ENCODE results near the gene GAPVD1.
"Not testable (repeated sequence)": the region's sequence is repeated elsewhere in the genome, so short reads cannot be mapped to it uniquely, and the experiment has no call there.

GAPVD1 gene

DNA sequence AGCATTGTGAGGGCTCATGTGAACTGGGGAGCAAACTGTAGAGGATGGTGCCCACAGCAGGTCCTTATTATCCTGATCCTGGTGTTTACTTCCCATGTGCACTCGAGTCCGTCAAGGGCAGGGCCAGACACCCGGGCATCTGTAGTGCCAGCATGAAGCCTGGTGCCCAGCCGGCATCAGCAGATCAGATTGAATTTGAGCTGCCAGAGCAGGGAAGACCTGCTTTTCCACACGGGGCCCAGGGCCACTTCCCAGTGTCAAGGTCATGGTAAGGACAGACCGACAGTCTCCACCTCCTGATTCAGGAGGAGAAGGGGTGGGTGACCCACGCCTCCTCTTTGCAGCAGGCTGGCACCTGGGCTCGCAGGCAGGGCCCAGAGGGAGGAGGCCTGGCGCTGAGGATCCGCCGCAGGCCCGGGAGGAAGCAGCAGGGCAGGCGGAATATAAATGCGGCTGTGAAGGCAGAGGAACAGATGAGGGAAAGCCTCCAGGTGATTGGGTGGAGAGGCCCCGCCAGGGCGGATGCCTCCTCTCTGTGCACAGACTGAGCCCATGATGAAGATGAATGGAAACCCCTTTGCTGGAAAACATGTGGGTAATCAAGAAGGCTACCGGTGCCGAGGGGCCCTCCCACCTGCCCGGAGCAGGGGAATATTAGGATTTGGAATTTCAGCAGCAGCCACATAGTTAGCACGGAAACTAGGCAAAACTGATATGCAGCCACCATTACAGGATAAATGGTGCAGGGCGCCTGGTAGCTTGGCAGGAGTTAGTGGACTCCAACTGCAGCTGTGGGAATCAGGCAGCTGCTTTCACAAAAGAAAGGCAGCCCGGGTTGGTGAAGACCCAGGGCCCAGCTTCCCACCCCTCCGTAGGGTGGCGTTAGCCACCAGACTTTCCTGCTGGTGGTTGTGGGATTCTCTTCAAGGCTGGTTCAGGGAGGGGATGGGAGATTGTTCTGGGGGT is 114.9 kb downstream of the GAPVD1 start:
- DNase-seq: no peak

DNA sequence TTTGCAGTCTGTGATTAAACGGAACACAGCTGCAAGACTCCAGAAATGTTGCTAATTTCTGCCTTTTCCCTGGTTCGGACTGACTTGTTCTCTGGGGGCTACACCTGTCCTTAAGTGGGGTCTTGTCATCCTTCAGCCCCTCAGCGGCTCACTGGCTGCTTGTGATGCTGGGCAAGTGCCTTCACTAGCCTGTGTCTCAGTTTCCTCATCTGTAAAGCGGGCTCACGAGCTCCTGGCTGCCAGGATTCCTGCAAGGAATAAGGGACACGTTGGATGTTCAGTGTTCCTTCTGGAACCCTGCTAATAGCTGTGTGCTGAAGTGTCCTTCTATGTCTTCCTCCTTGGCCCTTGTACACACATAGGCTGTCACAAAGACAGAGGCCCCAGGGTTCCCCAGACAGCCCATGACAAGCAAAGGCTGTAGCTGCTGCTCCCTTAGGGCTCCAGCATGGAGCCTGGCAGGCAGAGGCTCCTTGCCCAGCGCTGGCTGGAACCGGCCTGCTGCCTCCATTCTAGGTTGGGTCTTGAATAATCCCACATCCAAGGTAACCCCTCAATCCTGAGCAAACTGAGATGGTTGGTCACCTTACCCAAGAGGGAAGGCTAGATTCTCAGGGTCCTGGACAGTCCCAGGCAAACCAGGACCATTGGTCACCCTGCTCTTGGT is 116.1 kb downstream of the GAPVD1 start:
- no peak for DNase-seq

DNA sequence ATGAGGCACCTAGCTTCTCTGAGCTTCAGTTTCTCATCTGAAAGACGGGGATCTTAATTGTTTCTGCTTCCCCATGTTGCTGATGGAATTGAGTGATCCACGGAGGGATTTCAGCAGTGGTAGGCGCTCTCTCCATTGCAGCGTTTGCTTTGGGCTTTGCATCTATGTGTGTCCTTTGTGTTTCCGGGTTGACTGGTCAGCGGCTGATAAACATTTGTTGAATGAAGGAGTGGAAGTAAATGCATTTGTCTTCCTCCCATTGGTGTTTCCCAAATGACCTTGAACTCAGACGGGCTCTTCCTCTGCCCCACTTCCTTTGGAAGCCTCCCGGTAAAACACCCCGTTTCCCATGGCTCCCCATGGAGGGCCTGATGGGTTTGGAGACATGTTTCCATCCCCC is 117.2 kb downstream of the GAPVD1 start:
- no peak for DNase-seq

DNA sequence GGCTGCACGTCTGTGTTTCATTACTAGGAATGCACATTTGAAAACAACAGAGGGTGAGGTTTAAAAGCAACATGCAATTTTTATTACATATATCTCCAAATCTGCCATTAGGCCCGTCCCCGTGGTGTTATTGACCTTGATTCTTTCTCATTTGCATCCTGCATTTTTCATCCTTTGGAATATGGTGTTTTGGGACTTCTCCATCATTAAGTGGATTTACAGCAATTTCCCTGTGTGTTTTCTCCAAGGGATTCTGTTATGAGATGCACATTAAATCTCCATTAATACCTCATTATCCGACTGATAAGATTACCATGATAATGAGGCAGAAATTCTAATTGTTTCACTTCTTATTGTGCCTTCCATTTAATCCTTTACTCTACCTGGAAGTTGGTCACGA is 117.6 kb downstream of the GAPVD1 start:
- no peak for DNase-seq

DNA sequence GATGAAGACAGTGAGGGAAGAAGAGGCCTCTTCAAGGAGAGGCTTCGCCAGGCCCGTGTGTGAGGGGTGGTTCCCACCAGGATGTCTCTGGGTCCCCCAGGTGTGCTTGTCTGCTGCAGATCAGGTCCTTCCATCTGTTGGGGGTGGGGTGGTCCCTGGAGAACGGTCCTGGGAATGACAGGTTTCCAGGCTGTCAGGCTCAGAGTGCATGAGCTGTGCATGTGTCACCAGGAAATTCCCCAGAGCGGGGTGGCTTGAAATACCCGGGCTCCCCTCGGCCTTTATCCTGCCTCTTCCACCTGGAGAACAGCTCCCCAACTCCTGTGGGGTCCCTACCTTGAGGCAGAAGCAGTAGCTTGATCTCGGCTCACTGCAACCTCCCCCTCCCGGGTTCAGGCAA is 118.8 kb downstream of the GAPVD1 start:
- no peak for DNase-seq

DNA sequence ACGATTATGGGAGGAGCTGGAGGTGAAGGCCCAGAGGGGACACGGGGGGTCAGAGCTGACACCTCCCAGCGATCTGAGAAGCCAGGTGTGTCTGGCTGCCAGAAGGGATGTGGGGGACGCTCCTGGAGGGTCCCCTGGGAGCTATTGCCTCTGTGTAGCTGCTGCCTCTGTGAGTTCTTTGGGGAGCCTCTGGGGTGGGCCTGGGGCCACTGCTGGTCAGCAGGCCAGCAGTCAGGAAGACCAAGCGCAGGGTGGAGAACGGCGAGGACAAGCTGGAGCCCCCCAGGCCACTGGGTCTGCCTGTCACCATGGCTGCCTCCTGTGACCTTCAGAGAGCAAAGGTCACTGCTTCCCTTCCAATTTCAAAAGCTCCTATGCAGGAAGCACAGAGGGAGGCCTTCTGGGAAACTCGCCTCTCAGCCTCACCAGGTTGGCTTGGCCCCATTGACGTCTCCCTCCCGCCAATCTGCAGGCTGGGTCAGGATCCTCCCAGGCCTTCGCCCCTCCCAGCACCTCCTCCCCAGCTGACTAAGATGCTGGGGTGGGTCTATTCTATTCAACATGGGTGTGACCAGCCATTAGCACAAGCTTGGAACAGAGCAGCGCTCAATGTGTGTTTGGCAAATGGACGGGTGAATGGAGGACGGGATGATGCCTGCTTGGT is 126.4 kb downstream of the GAPVD1 start:
- no peak for DNase-seq

DNA sequence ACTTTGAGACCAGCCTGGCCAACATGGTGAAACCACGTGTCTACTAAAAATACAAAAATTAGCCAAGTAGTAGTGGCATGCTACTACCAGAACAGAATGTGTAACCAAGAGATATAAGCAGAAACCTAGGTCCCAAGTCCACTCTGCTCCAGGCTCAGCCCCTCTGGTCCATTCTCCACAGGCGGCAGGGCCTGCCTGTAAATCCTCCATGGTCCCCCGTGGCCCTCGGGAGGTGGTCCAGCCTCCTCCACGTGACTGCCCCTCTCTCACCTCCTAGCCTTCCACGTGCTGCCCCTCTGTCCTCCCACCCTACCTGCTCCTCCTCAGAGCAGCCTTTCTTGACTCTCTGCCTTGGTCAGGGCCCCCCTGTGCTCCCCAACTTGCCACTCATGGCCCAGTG is 127.4 kb downstream of the GAPVD1 start:
- no peak for DNase-seq

DNA sequence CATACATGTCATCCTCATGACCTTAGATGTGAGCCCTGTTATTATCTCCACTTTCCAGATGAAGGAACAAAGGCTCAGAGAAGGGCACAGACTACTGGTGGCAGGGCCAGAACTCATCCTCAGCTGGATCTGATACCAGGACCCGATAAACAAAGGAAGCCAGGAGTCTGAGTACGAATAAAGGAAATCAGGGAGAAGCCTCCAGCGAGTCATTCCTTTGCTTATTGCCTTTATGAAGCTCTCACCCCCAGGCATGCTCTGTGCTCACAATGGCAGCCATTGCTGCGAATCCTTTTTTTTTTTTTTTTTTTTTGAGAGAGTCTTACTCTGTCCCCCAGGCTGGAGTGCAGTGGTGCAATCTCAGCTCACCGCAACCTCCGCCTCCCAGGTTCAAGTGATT is 130.1 kb downstream of the GAPVD1 start:
- DNase-seq: no peak

DNA sequence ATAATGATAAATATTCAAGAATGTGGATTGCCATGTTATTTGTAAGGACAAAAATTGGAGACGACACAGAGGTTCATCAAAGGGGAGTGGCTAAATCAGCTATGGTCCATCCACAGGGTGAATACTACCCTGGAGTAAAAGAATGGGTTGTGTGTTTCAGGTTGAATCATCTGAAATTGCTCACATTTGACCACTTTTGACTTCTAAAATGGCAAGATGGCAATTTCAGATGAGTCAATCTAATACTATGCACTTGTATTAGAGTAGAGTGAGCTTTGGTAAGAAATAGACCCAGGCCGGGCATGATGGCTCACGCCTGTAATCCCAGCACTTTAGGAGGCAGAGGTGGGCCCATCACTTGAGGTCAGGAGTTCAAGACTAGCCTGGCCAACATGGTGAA is 131.8 kb downstream of the GAPVD1 start:
- no peak for DNase-seq

DNA sequence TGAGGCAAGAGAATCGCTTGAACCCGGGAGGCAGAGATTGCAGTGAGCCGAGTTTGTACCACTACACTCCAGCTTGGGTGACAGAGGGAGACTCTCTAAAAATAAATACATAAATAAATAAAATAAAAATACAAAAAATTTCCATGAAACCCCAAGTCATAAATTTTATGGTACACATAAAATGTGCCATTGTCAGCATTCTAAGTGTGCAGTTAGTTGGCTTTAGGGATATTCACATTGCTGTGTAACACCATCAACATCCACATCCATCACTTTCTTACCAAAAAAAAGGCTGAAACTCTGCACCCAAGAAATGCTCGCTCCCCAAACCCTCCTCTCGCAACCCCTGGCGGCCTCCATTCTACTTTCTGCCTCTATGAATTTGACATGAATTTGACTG is 135.2 kb downstream of the GAPVD1 start:
- no peak for DNase-seq

DNA sequence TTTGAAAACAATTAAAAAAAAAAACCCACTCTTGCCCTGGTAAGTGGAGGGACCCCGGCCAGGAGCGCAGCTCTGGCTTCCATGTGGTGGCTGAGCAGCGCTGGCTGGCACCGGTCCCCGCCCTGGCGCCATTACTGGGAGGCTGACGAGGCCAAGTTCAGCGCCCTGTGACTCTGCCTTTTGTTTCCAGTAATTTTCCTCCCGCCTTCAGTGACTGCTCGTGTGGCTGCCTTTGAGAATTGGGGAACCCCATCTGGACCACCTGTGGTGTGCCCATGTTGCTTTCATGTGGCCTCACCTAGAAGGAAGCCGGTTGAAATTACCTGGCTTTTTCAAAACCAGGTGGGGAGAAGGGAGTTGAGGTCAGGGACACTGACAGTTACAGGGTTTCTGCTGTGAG is 136.1 kb downstream of the GAPVD1 start:
- no peak for DNase-seq

DNA sequence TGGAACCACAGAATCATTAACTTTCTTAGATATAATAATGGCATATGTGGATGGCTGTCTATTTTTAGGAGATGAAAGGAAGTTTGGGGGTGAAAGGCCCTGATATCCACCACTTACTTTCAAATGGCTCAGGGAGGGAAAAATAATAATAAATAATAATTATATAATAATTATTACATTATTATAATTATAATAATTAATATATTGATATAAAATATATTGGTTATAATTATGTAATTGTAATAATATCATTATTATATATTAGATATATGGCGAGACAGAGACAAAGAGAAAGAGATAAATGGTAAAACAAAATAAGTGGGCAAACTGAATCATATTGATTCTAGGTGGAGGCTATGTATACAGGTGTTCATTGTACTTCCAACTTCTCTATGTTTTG is 136.6 kb downstream of the GAPVD1 start:
- DNase-seq: no peak

DNA sequence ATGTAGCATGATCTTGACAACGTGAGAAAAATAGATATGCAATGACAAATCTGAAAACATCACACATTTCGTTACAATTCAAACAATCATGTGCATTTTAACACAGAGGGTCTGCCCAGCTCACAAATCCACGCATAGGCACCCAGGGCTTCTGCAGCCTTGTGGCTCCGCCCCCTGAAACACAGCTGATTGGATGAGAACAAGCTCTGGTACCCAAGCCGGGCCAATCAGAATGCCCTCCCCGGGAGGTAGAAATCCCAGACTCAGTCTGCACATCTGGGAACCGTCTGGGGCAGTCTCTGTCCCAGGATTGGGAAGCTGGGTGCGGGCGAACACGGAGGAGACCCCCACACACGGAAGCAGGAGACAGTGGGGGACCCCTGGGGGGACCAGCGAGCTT is 137.5 kb downstream of the GAPVD1 start:
- DNase-seq: no peak

DNA sequence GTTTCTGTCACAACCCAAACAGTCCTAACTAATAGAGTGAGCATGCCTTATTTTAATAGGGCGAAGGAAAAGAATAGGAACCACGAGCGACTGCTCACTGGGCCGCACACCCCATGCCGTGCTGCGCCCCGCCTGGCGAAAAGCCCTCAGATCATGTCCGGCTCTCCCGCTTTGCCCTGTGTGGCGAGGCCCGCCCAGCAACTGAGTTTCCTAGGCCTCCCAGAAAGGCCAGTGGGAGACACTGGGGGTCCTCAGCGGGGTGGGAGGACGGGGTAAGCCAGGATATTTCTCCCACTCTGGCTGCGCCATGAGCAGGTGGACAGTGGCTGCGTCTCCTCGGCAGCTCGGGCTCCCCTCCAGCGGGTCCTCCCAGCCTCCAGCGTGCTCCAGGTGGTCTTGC is 138.0 kb downstream of the GAPVD1 start:
- DNase-seq: no peak

DNA sequence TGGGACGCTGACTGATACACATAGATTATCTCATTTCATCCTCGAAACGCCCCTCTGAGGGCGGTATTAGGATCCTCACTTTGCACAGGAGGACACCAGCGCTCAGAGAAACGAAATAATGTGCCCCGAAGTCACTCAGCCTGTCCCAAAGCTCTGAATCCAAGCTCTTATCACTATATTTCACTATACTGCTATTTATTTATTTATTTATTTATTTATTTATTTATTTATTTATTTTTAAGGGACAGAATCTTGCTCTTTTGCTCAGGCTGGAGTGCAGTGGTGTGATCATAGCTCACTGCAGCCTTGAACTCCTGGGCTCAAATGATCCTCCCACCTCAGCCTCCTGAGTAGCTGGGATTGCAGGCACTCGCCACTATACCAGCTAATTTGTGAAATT is 138.6 kb downstream of the GAPVD1 start:
- DNase-seq: not testable (repeated sequence)

DNA sequence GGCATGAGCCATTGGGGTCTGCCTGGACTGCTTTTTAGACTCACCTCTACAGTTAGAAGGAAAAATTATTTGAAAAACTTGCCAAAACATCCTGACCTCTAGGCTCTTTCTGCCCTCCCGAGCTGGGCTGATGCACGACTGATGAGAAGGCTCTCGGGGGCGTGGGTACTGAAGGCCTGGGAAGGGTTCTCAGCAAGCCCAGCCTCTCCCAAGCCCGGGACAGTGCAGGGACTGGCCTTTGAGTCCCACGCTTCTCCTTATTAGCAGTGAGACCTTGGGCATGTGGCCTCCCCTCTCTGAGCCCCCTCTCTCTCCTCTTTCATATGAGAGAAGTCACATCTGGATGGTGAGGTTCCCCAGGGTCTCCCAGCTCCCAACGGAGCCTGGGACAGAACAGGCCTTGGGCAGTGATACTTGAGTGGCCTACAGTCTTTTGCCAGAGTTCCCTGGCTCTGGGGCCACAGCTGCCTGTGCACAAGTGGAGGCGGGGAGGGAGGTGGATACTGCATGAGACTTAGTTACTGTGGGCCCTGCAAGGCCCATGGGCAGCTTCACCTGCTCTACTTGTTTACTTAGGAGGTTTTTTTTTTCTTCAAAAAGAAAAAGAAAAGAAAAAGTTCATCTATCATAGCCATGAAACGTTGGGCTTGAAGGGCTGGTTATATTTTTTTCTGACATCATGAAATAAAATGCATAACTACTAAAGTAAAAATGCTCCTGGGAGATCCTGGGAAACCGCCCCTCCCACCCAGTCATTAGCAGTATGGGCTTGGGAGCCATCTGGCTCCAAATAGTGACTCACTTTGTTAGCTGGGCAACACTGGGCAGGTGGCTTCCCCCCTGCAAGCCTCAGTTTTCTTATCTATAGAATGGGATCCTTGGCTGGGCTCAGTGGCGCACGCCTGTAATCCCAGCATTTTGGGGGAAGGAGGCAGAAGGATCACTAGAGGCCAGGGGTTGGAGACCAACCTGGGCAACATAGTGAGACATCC is 139.4 kb downstream of the GAPVD1 start:
- DNase-seq: no peak

DNA sequence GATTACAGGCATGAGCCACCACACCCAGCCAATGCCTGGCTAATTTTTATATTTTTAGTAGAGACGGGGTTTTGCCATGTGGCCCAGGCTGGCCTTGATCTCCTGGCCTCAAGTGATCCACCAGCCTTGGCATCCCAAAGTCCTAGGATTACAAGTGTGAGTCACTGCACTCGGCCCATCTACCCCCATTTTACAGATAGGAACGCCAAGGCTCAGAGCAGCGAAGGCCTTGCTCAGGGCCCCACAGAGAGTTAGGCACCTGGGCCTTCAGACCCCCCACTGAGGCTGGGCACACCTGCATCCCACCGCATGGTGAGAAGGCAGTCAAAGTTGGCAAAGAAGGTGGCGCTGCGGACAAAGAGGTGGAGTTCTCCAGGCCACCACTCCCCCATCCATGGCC is 143.1 kb downstream of the GAPVD1 start:
- no peak for DNase-seq

DNA sequence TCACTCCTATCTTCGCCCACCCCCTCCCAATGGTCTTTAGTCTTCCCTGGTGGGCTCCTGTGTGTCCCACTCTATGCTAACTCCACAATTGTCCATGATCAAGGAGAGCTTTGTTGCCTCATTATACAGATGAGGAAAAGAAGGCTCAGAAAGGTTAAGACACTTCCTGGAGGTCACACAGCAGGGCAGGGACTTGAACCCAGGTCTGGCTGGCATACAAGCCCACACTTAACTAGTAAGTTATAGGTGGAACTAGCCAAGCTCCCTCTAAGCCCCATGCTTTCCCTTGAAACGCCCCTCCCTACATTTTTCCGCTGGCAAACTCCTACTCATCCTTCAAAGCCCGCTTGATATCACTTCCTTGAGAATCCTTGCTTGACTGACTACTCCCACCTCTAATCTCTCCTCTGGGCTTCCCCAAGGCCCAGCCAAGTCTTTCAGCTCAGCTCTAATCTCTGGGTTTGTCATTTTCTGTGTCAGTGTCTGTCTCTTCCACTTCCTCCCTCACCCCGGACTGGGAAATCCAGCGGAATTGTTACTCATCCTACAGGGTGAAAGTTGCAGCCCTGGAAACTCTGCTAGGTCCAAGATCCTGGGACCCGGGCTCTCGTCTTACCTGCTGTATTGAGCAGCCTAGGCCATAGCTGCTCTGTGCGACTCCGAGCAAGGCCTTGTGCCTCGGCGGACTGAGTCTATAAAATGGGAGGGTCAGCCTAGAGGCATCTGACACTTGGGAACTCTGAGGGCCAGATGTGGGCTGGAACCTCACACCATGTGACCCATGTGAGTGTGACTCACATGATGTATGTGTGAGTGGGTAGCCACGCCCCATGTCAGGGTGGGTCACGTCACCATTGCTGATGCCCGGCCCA is 144.5 kb downstream of the GAPVD1 start:
- no peak for DNase-seq

DNA sequence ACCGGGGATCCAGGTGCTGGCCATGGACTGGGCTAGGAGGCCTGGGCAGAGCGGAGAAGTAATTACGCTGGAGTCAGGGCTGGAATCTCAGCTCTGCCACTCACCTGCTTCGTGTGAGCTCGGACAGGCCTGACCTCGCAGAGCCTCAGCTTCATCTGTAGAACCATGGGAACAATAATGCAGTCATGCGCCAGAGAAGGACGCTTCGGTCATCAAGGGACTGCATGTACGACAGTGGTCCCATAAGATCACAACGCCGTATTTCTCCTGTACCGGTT is 145.1 kb downstream of the GAPVD1 start:
- no peak for DNase-seq

DNA sequence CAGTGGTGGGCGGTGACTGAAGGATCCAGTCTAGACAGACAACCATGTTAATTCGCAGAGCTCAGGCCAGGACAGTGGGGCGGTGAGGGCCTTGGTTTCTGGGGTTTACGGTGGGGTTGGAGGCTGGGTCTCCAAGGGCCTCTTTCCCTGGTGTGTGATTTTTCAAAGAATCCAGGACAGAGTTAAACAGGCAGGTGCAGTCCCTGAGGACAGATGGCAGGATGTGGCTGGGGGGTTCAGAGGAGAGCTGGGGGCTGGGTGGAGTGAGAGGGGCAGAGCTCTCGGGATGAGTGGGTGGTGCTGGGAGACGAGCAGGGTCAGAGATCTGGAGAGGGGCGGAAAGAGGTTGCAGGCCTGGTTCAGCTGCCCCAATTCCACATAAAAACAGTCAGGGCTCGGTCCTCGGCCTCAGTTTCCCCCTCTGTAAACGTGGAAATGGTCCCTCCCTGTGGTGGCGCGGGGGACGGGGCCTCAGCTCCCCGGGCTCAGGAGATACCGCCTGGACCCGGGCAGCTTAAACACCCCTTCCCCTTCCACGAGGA is 145.9 kb downstream of the GAPVD1 start:
- no peak for DNase-seq

All from activated effector memory CD4-positive, alpha-beta T cell treated with Interleukin-2 at 50 U/mL for 16 hours (primary cell).